HEK293 (cell line): Measurements from ENCODE around the gene C9orf72.
A peak's percentile ranks its signal among the peaks of the same experiment; 100 is the strongest.

Source experiments
- CTCF ChIA-PET: fragments of 350-600 bp; formaldehyde crosslinking; extraction: SDS; loops from one replicate; lab custom pipeline; 2021; ENCODE audit warnings: antibody characterized with exemption; lab: Yijun Ruan, JAX
- POLR2A ChIA-PET: fragments of 300-600 bp; formaldehyde crosslinking; extraction: SDS; loops from one replicate; lab custom pipeline; 2020; ENCODE audit warnings: antibody characterized with exemption, inconsistent platforms; lab: Yijun Ruan, JAX
- H3K27ac ChIP-seq: fragments of 200-500 bp; sonication (Bioruptor generic); 2 replicates; pipeline ENCODE4 v1.5.1; 2014; ENCODE audit warnings: low read depth, low read length, control low read depth, inconsistent platforms; ENCODE audit errors: extremely low read depth
- H3K36me3 ChIP-seq, 2 experiments: fragments of 200-500 bp in 1 of 2; sonication (Bioruptor generic) in 1 of 2; 1 replicate in 1 of 2; 2 replicates in 1 of 2; pipeline ENCODE4 v1.5.1; 2014 to 2017; ENCODE audit warnings: inconsistent platforms in 2 of 2, low read length in 2 of 2; ENCODE audit not compliant: control insufficient read depth in 2 of 2, insufficient read depth in 1 of 2
- H3K4me1 ChIP-seq: fragments of 200-500 bp; sonication (Bioruptor generic); 2 replicates; pipeline ENCODE4 v1.5.1; 2014; ENCODE audit warnings: mild to moderate bottlenecking, low read length, inconsistent platforms; ENCODE audit not compliant: control insufficient read depth, insufficient read depth
- H3K4me3 ChIP-seq: 2 replicates; pipeline ENCODE4 v1.5.1; 2011; ENCODE audit warnings: low read depth, mild to moderate bottlenecking, control low read depth, low read length, moderate library complexity
- H3K9me3 ChIP-seq: fragments of 200-500 bp; sonication (Bioruptor generic); 2 replicates; pipeline ENCODE4 v1.5.1; 2014; ENCODE audit warnings: low read depth, low read length, inconsistent platforms; ENCODE audit not compliant: control insufficient read depth, insufficient read depth
- EGR2 ChIP-seq: fragments of 450-650 bp; formaldehyde crosslinking; IDR thresholded peaks from 2 replicates; pipeline ENCODE4 v1.5.1; 2016; ENCODE audit warnings: low read depth, missing biosample characterization, missing genetic modification characterization
- GLIS1 ChIP-seq: fragments of 450-650 bp; formaldehyde crosslinking; IDR thresholded peaks from 2 replicates; pipeline ENCODE4 v1.5.1; 2016; ENCODE audit warnings: missing biosample characterization, missing genetic modification characterization
- GLIS2 ChIP-seq: fragments of 450-650 bp; formaldehyde crosslinking; IDR thresholded peaks from 2 replicates; pipeline ENCODE4 v1.5.1; 2016; ENCODE audit warnings: missing biosample characterization, missing genetic modification characterization
- KLF16 ChIP-seq: fragments of 450-650 bp; formaldehyde crosslinking; IDR thresholded peaks from 2 replicates; pipeline ENCODE4 v1.5.1; 2017; ENCODE audit warnings: missing biosample characterization, missing genetic modification characterization
- PRDM10 ChIP-seq: fragments of 450-650 bp; formaldehyde crosslinking; IDR thresholded peaks from 2 replicates; pipeline ENCODE4 v1.5.1; 2016; ENCODE audit warnings: missing biosample characterization, missing genetic modification characterization
- RBAK ChIP-seq: fragments of 450-650 bp; formaldehyde crosslinking; IDR thresholded peaks from 2 replicates; pipeline ENCODE4 v1.5.1; 2016; ENCODE audit warnings: missing biosample characterization, missing genetic modification characterization
- SP3 ChIP-seq: fragments of 450-650 bp; formaldehyde crosslinking; IDR thresholded peaks from 2 replicates; pipeline ENCODE4 v1.5.1; 2016; ENCODE audit warnings: missing biosample characterization, missing genetic modification characterization
- SP7 ChIP-seq: fragments of 450-650 bp; formaldehyde crosslinking; IDR thresholded peaks from 2 replicates; pipeline ENCODE4 v1.5.1; 2016; ENCODE audit warnings: missing biosample characterization, missing genetic modification characterization
- ZBTB48 ChIP-seq: fragments of 450-650 bp; formaldehyde crosslinking; IDR thresholded peaks from 2 replicates; pipeline ENCODE4 v1.5.1; 2016; ENCODE audit warnings: missing biosample characterization, missing genetic modification characterization
- ZFHX2 ChIP-seq: fragments of 450-650 bp; formaldehyde crosslinking; conservative IDR thresholded peaks from 2 replicates; pipeline ENCODE4 v1.5.1; 2016; ENCODE audit warnings: missing biosample characterization, missing genetic modification characterization
- ZNF274 ChIP-seq, 2 experiments: fragments of 200-500 bp in 1 of 2; fragments of 450-650 bp in 1 of 2; sonication (Bioruptor generic) in 1 of 2; formaldehyde crosslinking in 1 of 2; IDR thresholded peaks; 2 replicates each; pipeline versions ENCODE4 v1.5.1 to v1.6.1; 2014 to 2016; ENCODE audit warnings: borderline replicate concordance in 1 of 2, inconsistent platforms in 1 of 2, low read length in 1 of 2, missing biosample characterization in 1 of 2, missing genetic modification characterization in 1 of 2
- ZNF37A ChIP-seq: fragments of 450-650 bp; IDR thresholded peaks from 2 replicates; pipeline ENCODE4 v1.5.1; 2018; ENCODE audit warnings: missing biosample characterization, missing genetic modification characterization
- ZNF416 ChIP-seq: fragments of 450-650 bp; formaldehyde crosslinking; IDR thresholded peaks from 2 replicates; pipeline ENCODE4 v1.5.1; 2016; ENCODE audit warnings: missing biosample characterization, missing genetic modification characterization
- ZNF423 ChIP-seq: fragments of 450-650 bp; formaldehyde crosslinking; IDR thresholded peaks from 2 replicates; pipeline ENCODE4 v1.5.1; 2016; ENCODE audit warnings: missing biosample characterization, missing genetic modification characterization
- ZNF571 ChIP-seq: fragments of 450-650 bp; formaldehyde crosslinking; IDR thresholded peaks from 2 replicates; pipeline ENCODE4 v1.5.0; 2017; ENCODE audit warnings: missing biosample characterization, missing genetic modification characterization
- ZNF670 ChIP-seq: fragments of 450-650 bp; formaldehyde crosslinking; IDR thresholded peaks from 2 replicates; pipeline ENCODE4 v1.5.1; 2016; ENCODE audit warnings: missing biosample characterization, missing genetic modification characterization, low read depth
- ZNF76 ChIP-seq: fragments of 450-650 bp; formaldehyde crosslinking; IDR thresholded peaks from 2 replicates; pipeline ENCODE4; 2016; ENCODE audit warnings: low read depth, missing biosample characterization, missing genetic modification characterization, borderline replicate concordance
- ZNF785 ChIP-seq: fragments of 450-650 bp; formaldehyde crosslinking; IDR thresholded peaks from 2 replicates; pipeline ENCODE4 v1.5.1; 2016; ENCODE audit warnings: missing biosample characterization, missing genetic modification characterization
- TF ChIP-seq, protein P1 (sequence below): fragments of 450-650 bp; formaldehyde crosslinking; IDR thresholded peaks from 2 replicates; pipeline ENCODE4 v1.5.1; 2016; ENCODE audit warnings: missing biosample characterization, missing genetic modification characterization
- TF ChIP-seq, protein P2 (sequence below): fragments of 450-650 bp; formaldehyde crosslinking; IDR thresholded peaks from 2 replicates; pipeline ENCODE4; 2016; ENCODE audit warnings: missing biosample characterization, missing genetic modification characterization
- TF ChIP-seq, protein P3 (sequence below): fragments of 450-650 bp; formaldehyde crosslinking; IDR thresholded peaks from 2 replicates; pipeline ENCODE4 v1.5.1; 2016; ENCODE audit warnings: missing biosample characterization, missing genetic modification characterization
- TF ChIP-seq, protein P4 (sequence below): fragments of 450-650 bp; formaldehyde crosslinking; IDR thresholded peaks from 2 replicates; pipeline ENCODE4 v1.5.1; 2016; ENCODE audit warnings: missing biosample characterization, missing genetic modification characterization
- TF ChIP-seq, protein P5 (sequence below): fragments of 450-650 bp; formaldehyde crosslinking; IDR thresholded peaks from 2 replicates; pipeline ENCODE4 v1.5.1; 2017; ENCODE audit warnings: missing biosample characterization, mild to moderate bottlenecking, missing genetic modification characterization, moderate library complexity

The C9orf72 gene

DNA sequence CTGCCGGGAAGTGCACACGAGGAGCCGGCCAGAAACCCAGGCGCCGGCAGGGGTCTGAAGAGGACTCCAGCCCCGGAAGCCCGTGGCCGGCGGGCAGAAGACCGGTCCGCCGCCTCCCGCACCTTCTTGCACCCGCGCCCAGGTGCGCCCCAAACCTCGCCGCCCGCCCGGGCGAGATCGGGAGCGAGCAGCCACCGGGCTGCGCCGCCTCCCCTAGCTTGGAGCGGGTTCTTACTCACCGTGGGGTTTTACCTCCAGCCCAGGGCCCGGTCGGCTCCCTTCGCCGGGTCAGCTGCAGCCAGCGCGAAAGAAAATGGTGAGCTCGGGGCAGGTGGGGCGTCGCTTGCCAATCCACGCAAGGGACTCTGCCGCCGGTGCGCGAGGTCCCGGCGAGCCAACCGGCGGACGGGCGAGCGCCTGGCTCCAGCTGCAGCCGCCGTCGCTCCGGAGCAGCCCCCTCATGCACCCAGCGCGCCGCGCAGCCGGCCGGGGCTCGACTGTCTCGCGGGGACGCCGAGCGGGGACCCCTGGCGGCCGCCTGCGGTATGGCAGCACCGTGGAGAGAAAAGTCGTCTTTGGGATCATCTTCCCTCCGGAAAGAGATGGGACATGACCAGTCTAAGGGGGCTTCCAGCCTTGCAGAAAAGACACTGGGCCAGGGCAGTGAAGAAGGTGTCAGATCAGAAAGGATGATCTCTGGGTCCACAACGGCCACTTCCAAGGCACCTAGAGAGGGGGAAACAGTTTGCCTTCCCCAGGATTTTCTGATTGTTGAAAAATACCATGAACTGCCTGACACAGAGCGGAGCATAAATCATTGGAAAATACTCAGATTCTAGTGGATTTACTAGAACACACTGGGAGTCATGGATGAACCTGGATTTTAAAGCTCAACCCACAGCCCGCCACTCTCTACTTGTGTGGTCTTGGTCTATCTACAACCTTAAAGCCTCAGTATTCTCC lies 43.7 kb downstream of the C9orf72 start, which contains the start of gene MOB3B (continued):
- no peak for TF ChIP-seq ZNF670 (tag by site-specific recombination)
- TF ChIP-seq ZNF76: no peak
- no peak for TF ChIP-seq ZNF416 (tag by site-specific recombination)
- 0 out of 2 replicates have a peak, but pooled peaks have one; percentile 5 for TF ChIP-seq GLIS1 (tag by site-specific recombination)
- TF ChIP-seq KLF16 (tag by site-specific recombination): no peak
- TF ChIP-seq RBAK (tag by site-specific recombination): no peak
- TF ChIP-seq, protein P1, sequence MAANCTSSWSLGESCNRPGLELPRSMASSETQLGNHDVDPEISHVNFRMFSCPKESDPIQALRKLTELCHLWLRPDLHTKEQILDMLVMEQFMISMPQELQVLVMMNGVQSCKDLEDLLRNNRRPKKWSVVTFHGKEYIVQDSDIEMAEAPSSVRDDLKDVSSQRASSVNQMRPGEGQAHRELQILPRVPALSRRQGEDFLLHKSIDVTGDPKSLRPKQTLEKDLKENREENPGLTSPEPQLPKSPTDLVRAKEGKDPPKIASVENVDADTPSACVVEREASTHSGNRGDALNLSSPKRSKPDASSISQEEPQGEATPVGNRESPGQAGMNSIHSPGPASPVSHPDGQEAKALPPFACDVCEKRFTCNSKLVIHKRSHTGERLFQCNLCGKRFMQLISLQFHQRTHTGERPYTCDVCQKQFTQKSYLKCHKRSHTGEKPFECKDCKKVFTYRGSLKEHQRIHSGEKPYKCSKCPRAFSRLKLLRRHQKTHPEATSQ: no peak
- TF ChIP-seq, protein P2, sequence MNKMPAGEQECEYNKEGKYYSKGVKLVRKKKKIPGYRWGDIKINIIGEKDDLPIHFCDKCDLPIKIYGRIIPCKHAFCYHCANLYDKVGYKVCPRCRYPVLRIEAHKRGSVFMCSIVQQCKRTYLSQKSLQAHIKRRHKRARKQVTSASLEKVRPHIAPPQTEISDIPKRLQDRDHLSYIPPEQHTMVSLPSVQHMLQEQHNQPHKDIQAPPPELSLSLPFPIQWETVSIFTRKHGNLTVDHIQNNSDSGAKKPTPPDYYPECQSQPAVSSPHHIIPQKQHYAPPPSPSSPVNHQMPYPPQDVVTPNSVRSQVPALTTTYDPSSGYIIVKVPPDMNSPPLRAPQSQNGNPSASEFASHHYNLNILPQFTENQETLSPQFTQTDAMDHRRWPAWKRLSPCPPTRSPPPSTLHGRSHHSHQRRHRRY (tag by site-specific recombination): no peak
- TF ChIP-seq ZNF274 (IDR thresholded peaks at IDR 0.05; ENCODE audit: low read length): no peak
- TF ChIP-seq ZNF274 (tag by site-specific recombination; IDR thresholded peaks at IDR 0.05; ENCODE audit: borderline replicate concordance): no peak

DNA sequence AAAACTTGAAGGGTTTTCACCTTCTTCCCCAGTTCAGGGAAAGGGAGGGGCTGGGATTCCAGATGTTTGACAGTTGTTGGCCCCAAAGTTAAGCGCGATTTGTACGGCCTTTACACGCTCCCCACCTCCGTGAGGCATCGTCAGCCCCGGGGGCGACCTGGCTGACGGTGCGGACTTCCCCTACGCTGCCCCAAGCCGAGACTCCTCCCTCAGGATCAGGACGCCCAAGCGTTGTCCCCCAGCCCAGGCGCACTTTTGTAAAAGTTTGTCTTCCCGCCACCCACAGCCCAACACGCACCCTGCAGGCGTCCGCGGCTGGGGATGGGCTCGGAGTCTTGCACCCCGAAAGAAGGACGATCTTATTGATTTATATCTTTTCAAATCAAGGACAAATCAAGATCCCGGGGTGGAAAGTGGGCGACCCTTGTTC lies 44.4 kb downstream of the C9orf72 start:
- Histone ChIP-seq H3K27ac (peak overlapping the region; percentile 85), H3K9me3 (no peaks in the 10 kb centered on the region), H3K4me3 (peak overlapping the region; percentile 75), H3K4me1 (no peaks in the 10 kb centered on the region)
- CTCF ChIA-PET: interaction anchor here (0.6 to 5.9 kb wide), 10 partner anchors 11 to 245 kb away, joined by 3 to 52 read pairs (median 4); no protein-coding TSS in a partner anchor
- POLR2A ChIA-PET: no interaction called here
- peak; percentile 29; the same call in 1 of the 2 replicates for TF ChIP-seq GLIS2 (tag by site-specific recombination)
- TF ChIP-seq, protein P3, sequence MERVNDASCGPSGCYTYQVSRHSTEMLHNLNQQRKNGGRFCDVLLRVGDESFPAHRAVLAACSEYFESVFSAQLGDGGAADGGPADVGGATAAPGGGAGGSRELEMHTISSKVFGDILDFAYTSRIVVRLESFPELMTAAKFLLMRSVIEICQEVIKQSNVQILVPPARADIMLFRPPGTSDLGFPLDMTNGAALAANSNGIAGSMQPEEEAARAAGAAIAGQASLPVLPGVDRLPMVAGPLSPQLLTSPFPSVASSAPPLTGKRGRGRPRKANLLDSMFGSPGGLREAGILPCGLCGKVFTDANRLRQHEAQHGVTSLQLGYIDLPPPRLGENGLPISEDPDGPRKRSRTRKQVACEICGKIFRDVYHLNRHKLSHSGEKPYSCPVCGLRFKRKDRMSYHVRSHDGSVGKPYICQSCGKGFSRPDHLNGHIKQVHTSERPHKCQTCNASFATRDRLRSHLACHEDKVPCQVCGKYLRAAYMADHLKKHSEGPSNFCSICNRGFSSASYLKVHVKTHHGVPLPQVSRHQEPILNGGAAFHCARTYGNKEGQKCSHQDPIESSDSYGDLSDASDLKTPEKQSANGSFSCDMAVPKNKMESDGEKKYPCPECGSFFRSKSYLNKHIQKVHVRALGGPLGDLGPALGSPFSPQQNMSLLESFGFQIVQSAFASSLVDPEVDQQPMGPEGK (tag by site-specific recombination): peak; percentile 29; the same call in 1 of the 2 replicates
- no peak for TF ChIP-seq SP7 (tag by site-specific recombination)
- TF ChIP-seq ZNF571 (tag by site-specific recombination): no peak
- TF ChIP-seq ZBTB48 (tag by site-specific recombination): 0 out of 2 replicates have a peak, but pooled peaks have one; percentile 28
- TF ChIP-seq ZFHX2 (tag by site-specific recombination): 0 out of 2 replicates have a peak, but pooled peaks have one; percentile 27
- no peak for TF ChIP-seq ZNF785 (tag by site-specific recombination)
- TF ChIP-seq EGR2 (tag by site-specific recombination): peak; percentile 45
- TF ChIP-seq SP3 (tag by site-specific recombination): no peak
- TF ChIP-seq PRDM10 (tag by site-specific recombination): peak; percentile 95
- TF ChIP-seq, protein P4, sequence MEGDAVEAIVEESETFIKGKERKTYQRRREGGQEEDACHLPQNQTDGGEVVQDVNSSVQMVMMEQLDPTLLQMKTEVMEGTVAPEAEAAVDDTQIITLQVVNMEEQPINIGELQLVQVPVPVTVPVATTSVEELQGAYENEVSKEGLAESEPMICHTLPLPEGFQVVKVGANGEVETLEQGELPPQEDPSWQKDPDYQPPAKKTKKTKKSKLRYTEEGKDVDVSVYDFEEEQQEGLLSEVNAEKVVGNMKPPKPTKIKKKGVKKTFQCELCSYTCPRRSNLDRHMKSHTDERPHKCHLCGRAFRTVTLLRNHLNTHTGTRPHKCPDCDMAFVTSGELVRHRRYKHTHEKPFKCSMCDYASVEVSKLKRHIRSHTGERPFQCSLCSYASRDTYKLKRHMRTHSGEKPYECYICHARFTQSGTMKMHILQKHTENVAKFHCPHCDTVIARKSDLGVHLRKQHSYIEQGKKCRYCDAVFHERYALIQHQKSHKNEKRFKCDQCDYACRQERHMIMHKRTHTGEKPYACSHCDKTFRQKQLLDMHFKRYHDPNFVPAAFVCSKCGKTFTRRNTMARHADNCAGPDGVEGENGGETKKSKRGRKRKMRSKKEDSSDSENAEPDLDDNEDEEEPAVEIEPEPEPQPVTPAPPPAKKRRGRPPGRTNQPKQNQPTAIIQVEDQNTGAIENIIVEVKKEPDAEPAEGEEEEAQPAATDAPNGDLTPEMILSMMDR (tag by site-specific recombination): 0 out of 2 replicates have a peak, but pooled peaks have one; percentile 12
- no peak for TF ChIP-seq ZNF37A (tag by site-specific recombination)
- TF ChIP-seq, protein P5, sequence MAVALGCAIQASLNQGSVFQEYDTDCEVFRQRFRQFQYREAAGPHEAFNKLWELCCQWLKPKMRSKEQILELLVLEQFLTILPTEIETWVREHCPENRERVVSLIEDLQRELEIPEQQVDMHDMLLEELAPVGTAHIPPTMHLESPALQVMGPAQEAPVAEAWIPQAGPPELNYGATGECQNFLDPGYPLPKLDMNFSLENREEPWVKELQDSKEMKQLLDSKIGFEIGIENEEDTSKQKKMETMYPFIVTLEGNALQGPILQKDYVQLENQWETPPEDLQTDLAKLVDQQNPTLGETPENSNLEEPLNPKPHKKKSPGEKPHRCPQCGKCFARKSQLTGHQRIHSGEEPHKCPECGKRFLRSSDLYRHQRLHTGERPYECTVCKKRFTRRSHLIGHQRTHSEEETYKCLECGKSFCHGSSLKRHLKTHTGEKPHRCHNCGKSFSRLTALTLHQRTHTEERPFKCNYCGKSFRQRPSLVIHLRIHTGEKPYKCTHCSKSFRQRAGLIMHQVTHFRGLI: peak; percentile 74; the same call in 1 of the 2 replicates
- TF ChIP-seq ZNF423 (tag by site-specific recombination): no peak
- TF ChIP-seq, all 188 proteins: peak for 8
- no peaks in the 10 kb centered on the region for H3K36me3 ChIP-seq
